NB4 (cell line): ENCODE data around the gene SYT3.

Source experiments
- POLR2A ChIP-seq: IDR thresholded peaks from 2 replicates; pipeline ENCODE4 v1.6.1; 2011; ENCODE audit warnings: mild to moderate bottlenecking; ENCODE audit not compliant: insufficient read length; ENCODE audit errors: extremely low read depth
- TF ChIP-seq, protein P1 (sequence below): IDR thresholded peaks from one replicate; pipeline ENCODE4 v1.5.1; 2012; ENCODE audit warnings: low read depth, low read length
- TF ChIP-seq, protein P2 (sequence below): IDR thresholded peaks from 2 replicates; pipeline ENCODE4 v1.6.1; 2011; ENCODE audit warnings: low read depth, low read length

DNA sequence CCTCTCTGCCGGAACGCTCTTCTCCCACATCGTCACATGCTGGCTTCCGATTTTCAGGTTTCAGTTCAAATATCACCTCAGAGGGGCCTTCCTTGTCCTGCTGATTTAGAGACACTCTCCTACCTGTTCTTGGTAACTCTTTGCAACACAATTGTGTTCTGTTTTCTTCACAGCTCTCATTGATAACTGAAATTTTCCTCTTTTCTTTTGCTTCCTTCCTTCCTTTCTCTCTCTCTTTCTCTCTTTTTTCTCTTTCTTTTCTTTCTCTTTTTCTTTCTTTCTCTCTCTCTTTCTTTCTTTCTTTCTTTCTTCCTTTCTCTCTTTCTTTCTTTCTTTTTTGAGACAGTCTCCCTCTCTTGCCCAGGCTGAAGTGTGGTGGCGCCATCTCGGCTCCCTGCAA lies 59.4 kb downstream of the SYT3 start:
- TF ChIP-seq, protein P1, sequence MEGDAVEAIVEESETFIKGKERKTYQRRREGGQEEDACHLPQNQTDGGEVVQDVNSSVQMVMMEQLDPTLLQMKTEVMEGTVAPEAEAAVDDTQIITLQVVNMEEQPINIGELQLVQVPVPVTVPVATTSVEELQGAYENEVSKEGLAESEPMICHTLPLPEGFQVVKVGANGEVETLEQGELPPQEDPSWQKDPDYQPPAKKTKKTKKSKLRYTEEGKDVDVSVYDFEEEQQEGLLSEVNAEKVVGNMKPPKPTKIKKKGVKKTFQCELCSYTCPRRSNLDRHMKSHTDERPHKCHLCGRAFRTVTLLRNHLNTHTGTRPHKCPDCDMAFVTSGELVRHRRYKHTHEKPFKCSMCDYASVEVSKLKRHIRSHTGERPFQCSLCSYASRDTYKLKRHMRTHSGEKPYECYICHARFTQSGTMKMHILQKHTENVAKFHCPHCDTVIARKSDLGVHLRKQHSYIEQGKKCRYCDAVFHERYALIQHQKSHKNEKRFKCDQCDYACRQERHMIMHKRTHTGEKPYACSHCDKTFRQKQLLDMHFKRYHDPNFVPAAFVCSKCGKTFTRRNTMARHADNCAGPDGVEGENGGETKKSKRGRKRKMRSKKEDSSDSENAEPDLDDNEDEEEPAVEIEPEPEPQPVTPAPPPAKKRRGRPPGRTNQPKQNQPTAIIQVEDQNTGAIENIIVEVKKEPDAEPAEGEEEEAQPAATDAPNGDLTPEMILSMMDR = no peak
- no peak for TF ChIP-seq POLR2A
- TF ChIP-seq, protein P2, sequence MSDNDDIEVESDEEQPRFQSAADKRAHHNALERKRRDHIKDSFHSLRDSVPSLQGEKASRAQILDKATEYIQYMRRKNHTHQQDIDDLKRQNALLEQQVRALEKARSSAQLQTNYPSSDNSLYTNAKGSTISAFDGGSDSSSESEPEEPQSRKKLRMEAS = no peak
